Kasumi-1 (cell line): Measurements from ENCODE around the gene SHISA9.
"Not testable (repeated sequence)": the region's sequence is repeated elsewhere in the genome, so short reads cannot be mapped to it uniquely, and the experiment has no call there.

Experiments used
- DNase-seq, 2 experiments: peaks; one replicate each; lab custom pipeline; 2025; lab: John Stamatoyannopoulos, UW

Gene SHISA9

DNA sequence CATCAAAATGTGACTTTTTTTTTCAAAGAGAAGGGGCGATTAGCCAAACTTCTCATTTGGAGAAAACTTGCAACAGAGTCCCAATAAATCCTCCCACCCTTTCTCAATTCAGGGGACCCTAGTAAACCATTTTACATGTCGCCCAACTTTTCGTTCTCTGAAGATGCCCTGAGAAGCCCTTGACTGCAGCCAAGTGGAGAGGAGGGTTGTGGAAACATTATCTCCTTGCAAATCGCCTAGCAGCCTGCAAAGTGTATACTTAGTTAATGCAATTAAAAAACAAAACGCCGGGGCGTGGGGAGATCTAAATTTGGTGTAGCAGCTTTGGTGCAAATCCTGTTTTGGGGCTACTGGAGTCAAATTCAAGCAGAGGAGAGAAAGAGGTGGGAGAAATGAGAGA lies 1.2 kb upstream of the SHISA9 start:
- no peak for DNase-seq

DNA sequence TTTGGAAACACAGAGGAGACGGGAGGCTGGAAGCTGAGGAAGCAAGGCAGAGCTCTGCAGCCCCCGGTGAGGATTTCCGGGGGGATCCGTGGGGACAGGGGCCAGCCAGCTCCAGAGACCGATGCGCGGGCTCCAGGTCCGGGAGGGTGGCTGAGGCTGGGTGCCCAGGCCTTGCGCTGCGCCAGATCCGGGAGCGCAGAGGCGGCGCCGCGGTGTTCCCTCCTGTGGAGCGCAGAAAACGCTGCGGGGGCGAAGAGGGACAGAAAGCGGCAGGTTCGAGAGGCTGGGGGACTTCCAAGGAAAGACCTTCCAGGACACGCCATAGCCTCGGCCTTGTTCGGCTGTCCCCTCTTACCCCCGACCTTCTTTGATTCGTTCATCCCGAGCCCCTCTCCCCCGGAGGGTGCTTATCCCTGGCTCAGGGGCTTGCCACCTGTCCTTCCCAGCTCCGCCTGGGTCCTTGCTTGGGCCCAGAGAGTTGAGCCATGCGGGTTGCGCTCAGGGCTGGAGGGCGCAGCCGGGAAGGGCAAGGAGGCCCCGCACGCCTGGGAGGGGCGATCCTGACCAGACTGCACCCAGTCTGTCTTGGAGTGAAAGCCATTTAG lies 697 bp upstream of the SHISA9 start:
- DNase-seq: no peak

DNA sequence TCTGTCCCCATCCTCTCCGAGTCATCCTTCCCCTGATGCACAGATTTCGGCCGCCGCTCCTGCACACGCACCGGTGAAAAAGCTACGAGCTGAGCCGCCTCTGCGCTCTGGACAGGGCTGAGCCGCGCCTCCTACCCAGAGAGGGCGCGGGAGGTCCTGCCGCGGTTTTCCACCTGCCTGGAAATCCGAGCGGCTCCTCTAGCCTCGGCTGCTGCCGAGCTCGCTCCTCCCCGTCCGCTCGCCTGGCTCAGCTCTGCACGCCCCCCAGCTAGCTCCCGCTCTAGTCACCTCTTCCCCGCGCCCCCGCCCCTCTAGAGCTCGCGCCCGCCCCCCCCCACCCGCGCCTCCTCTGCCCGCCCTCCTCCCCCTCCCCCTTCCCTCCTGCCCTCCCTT lies 198 bp upstream of the SHISA9 start:
- DNase-seq: no peak

DNA sequence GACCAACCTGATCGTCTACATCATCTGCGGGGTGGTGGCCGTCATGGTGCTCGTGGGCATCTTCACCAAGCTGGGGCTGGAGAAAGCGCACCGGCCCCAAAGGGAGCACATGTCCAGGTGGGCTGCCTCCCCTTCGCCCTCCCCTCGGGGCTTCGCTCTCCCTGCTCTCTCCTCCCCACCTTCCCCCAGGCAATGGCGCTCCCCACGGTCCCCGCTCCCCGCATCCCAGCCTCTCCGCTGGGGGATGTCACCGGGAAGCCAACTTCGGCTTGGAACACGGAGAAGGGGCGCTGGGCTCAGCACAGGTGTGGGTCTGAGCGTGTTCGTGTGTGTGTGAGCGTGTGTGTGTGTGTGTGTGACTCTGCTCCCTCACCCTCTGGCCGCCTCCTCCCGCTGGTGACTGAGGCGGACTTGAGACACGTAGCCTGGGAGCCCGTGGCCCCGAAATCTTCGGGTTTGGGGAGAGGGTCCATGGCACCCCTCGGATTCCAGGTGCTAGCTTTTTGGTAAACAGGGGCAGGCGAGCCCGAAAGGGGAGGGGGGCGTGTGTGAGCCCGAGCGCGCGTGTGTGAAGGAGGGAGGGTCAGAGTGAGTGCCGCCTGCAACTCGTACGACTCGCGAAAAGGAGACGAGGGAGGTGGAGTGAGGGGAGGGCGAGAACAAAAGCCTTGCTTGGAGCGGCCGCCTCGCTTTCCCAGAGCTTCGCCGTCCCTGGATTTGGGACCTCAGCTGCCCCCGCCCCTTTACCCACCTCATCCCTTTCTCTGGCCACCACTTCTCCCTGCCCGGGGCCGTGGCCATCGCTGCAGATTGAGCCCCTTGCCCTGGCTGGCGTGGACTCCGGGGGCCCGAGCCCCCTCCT lies 1.3 kb downstream of the SHISA9 start:
- no peak for DNase-seq

DNA sequence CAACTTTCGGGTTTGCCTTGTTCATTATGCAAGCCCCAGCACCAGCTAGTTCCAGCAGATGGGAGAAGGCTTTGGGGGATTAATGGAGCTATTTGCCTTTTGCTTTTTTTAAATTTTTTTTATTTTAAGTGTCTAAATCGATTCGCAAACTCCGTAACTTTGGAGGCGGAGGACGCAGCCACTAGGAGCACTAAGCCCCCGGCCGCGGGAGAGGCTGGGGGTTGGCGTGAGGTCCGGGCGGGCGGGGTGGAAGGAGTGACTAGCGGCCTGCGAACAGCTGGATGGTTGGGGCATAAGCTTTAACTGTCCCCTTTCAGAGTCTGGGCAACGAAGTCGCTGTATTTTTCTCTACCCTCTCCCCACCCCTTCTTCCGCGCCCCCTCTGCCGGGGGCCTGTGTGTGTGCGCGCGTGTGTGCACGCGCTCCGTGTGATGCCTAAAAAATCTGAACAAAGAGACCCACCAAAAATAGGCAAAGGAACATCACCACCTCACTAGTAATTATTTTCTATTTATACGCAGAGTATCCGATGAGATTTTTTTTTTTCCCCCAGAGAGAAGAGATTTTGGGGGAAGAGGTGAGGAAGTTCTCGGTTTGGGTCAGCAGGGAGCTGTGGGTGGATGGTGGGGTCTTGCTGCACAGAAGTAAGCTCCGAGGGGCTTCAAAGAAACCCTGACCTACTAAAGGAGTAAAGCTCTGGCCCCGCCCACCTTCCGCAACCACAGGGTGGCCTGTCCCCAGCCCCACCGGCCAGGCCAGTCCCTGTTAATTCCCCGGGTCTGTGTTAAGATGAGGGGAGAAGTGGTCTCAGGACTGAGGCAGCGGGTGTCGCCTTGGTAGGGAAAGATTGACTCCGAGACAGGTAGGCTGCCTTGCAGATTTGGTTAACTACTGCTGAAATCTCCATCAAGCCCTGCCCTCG lies 2.3 kb downstream of the SHISA9 start:
- no peak for DNase-seq

DNA sequence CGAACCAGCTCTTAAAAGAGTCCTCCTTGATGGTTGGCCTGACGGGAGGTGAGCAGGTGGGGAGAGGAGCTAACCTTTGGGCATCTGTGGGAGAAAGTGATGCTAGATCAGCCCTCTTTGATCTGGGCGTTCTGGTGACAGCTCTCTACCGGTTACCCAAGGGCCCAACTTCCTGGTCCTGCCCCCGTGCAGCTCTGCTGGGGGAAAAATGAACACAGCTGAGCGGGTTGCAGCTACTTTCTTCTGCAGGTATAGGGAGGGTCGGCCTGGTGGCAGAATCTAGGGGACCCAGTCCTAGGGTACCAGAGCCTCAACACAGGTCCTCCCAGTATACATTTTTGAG lies 2.9 kb downstream of the SHISA9 start:
- DNase-seq: no peak

DNA sequence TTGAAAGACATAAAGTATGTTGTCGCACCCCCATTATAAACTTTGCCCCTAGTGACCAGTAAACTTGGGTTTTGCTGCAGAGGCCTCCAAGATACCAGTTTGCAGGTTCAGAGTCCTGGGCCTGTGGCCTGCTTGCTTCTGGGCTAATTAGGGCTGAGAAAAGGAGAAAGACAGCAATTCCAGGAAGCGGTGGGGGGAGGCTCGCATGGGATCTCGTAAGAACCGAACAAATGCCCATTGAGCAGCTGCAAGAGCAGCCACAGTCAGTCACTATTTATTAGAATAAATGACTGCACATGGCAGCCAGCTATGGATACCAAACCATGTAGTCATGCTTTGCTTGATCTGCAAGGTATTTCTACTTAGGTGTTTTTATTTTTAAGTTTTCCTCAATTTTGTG lies 4.9 kb downstream of the SHISA9 start:
- DNase-seq: no peak

DNA sequence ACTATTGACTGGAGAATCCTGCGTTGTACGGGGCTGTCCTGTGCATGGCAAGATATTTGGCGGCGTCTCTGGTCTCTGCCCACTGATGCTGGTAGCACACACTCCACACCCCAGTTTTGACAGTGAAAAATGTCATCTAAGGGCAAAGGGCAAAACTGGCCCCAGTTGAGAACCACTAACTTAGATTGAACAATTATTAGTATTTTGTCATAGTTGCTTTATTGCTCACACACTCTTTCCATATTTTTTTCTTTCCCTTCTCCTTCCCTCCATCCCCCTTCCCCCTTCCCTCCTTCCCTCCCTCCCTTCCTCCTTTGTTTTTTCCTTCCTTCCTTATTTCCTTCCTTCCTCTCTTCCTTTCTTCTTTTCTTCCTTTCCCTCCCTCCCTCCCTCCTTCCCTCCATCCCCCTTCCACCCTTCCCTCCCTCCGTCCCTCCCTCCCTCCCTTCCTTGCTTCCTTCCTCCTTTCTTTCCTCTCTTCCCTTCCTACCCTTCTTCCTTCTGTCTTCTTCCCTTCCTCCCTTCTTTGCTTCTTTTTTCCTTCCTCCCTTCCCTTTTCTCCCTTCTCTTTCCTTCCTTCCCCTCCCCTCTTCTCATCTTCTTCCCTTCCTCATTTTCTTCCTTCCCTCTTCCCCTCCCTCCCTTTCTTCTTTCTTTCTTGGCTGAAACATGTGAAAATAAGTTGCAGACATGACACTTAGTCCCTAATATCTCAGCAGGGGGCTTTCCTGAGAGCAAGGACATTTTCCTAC lies 5.5 kb downstream of the SHISA9 start:
- no peak for DNase-seq

DNA sequence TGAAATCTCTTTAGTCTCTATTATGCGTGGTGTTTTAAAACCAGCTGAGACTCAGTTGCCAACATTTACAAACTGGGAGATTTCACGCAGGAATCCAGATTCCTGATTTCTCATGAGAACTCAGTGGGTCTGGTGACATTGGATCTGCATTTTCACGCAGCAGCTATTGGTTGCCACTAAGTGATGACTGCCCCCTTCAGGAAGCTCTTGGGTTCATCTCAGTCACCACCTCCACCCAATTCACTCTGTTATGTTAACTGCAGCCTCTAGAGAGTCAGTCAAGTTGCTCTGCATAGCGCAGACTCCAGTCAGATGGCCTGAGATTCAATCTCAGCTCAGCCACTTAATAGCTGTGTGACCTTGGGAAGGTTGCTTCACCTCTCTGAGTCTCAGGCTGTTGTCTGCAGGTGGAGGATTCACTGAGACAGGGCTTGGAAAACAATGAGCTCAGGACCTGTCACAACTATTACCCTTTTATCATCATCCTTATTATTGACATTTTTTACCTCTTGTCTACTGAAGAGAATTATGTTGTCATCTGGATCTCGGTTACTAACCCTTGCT lies 6.4 kb downstream of the SHISA9 start:
- DNase-seq: no peak

DNA sequence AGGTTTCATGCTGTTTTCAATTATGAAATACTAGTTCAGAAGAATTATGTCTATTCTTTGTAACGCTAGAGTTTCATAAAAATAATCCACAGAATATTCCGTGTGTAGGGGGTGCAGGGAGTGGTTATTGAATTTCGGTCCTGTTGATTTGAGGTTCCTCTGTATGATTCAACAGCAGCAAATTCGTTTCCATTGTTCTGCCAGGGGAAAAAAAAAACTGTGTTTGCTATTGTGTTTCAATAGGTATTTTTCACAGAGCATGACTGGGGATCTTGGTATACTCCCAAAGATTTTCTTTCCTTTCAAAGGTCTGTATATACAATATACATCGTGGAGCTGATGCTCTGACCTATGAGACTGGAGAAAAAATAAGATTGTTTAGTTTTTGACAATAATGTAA lies 15.8 kb downstream of the SHISA9 start:
- DNase-seq: no peak

DNA sequence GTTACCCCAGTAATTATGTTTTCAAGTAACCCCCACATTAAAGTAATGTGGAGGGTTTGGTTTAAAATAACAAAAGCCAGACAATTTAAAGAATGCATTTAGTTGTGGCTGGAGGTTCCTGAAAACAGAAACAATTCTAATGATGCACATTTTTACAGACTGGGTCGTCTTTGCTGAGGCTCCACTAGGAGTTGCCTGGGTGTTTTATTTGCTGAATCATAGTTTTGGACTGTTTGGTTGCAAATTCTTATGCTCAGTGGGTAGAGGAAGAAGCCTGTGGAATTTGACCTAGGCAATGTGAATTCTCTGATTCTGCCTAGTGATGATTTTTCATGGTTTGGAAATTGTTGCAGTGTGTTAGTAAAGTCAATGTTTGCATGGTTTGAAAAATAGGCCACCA lies 16.3 kb downstream of the SHISA9 start:
- DNase-seq: no peak

DNA sequence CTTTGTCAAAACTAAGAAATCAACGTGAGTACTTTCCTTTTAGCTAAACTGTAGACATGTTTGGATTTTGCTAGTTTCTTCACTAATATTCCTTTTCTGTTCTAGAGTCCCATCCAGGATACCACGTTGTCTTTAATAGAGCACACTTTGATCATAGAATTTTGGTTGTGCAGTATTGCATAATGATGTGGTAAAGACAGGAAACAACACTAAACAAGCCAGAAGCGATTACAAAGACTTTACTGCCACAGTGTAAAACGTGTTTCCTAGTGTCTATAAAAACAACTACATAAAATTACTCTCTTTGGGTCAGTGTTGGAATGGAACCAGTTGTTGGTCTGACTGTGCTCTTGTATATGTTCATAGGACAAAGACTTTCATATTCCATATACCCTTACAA lies 19.3 kb downstream of the SHISA9 start:
- no peak for DNase-seq

DNA sequence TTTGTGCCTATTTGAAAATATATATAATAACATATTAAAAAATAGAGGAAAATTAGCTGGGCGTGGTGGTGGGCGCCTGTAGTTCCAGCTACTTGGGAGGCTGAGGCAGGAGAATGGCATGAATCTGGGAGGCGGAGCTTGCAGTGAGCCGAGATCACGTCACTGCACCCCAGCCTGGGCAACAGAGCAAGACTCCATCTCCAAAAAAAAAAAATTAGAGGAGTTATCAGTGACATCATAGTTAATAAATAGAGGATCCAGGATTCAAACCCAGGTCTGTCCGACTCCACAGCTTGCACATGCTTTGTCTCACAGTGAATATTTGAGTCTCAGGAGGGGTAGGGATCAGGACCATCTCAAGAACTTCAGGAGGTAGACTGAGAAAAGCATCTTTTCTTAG lies 22.2 kb downstream of the SHISA9 start:
- DNase-seq: not testable (repeated sequence)

DNA sequence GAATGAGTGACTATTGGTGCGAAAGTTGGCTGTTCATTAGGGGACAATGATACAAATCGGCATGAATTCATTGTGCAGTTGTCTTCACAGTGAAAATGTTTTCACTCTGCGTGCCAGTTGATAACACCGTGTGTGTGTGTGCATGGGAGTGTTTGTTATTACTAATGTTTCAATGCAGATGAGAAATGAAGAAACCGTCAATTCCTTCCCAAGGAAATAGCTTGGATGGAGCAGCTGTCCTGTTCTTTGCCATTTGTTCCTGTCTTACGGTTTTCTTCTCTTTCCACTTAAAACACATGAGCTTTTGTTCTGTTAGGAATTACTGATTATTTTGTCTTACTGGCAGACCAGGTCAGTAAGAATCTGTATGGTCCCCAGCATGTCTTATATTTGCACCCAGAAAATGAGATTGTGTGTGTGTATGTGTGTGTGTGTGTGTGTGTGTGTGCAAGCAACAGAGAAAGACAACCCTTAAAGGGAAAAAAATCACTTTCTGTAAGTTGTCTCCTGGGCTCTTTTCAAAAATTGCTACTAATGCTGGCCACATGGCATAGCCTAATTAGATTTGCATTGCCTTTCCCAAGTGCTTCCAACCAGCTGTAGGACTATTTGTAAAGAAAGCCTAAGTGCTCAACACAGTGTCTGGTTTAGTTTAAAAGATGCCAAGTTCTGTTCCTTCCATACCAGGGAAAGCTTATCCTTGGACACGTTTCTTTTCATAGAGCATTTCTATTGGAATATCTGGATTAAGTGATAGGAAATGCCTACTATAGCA lies 23.8 kb downstream of the SHISA9 start:
- no peak for DNase-seq

DNA sequence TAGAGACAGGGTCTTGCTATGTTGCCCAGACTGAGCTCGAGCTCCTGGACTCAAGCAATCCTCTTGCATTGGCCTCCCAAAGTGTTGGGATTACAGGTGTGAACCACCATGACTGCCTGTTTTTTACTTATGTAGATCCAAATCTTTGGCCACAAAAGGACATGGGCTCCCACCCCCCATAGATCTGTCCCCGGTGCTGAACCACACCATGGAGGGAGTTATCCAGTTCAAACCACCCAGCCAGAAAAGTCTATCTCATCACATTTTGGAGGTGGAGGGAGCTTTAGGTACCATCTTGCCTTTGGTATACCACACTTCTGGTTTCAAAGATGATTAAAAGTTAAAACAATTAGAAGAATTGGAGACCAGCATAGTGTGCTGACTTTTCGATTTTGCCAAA lies 26.2 kb downstream of the SHISA9 start:
- DNase-seq: no peak

DNA sequence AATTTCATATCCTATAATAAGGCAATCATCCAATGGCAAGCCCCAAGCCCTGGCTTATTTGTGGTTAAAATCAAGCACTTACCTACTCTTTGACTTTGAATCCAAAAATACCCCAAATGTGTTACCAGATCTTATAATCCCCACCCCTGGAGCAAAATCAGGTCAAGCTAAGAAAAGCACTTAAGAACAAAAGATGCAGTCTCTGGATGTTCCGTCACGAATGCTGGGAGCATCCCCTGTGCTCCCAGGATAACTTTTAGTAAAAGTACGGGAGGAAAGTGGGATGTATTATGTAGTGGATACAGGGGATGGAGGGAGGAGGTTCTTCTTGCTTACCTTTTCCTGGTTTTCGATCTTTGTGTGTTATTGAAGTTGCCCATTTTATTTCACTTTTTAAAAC lies 29.5 kb downstream of the SHISA9 start:
- DNase-seq: no peak

DNA sequence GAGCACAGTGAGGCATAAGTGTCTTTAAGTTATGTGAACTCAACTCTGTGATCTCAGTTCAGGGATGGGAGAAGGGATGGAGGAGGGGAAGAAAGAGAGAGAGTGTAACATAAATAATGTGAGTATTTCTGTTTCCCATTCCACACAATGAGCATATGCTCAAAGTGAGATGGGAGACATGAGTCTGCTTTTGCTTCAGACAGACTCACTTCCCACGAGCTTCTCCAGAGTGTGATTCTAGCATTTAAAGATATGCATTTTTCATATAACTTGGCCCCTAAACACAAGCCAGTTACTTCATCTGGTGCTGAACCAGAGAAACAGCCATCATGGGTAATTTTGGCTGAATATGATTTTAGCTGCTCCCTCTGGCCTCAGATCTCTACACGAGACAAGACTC lies 35.0 kb downstream of the SHISA9 start:
- DNase-seq: no peak

DNA sequence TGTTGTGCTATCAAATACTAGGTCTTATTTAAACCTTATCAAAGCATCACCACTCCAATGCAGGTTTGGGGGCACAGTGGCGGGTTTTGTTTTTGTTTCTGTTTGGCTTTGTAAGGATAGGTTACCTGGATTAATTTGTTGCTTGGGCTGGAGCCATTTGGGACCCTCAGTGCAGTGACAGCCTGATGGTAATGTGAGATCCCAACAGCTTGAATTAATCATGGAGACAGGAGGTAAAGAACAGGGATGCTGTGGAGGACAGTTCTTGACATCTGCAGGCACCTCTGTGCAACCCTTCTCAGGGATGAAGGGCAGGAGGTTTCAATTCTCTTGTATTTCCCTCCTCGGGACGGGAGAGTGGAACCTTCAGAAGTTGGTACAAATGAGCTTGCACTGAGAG lies 40.5 kb downstream of the SHISA9 start:
- DNase-seq: no peak

DNA sequence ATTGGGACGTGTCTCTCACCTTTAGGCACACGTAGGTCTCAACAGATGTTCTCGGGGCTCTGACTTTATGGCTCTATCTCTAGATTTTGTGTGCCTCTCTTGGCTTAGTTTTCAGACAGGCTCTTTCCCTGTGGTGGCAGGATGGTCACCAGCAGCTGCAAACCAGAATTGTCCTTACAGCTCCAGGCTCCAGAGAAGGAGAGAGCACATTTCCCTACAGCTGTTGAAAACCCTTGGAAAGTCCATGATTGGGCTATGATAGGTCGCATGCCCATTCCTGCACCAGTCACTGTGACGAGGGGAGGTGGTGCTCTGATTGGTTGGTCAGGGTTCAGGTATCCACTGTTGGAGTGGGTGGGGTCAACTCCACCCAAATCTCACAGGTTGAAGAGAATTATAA lies 41.5 kb downstream of the SHISA9 start:
- DNase-seq: no peak

DNA sequence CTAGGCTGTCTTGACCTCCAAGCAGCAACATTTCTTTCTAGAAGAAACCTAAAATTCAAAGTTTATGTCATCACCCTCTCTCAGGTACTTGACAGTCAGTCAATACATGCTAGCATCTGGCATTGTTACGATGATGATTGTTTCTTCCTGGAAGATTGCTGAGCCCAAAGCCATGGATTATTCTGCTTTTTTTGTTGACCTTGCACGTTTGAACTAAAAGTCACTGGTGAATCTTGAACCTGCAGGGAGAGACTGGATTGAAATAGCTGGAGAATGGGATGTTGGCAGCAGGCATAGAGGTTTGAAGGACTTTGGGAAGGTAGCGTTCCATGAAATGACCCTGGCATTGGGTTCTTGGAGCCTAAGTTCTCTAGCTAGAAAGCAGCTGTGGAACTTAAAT lies 42.9 kb downstream of the SHISA9 start:
- DNase-seq: no peak

DNA sequence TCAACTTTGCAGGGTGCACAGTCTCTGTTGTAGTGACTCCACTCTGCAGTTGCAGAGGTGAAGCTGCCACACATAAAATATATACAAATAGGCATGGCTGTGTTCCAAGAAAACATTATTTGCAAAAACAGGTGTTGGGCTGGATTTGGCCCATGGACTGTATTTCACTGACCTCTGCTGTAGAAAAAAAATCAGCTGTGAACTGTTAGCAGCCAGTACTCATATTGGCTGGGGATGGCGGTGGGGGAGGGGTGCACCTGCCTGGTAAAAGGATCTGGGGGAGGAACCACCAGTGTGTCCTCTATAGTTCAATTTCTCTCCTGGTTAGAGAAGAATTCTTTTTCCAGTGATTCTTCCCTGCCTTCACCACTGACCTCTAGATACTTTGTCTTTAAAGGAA lies 50.0 kb downstream of the SHISA9 start:
- DNase-seq: no peak
